ENCODE data around the gene PARVG.

GRCh38 chr22:44171561-44171960 is 9.2 kb upstream of the PARVG start:
- TF ChIP-seq CTCF (optimal IDR thresholded peaks at IDR 0.05 in 1 of 3, IDR thresholded peaks at IDR 0.05 in 1 of 3, conservative IDR thresholded peaks at IDR 0.05 in 1 of 3; ENCODE audit: extremely low read depth in 1 of 3, insufficient read depth in 2 of 3, low read length in 3 of 3), result no peak
- TF ChIP-seq EZH2 (IDR thresholded peaks at IDR 0.05; ENCODE audit: low read length), result no peak

Measured in keratinocyte (primary cell).